ENCODE results near the gene PAPLN.

Gene PAPLN

GRCh38 chr14:73241481-73242165 lies 4.3 kb downstream of the PAPLN start:
- DNase-seq (ENCODE audit: extremely low read depth, low read depth), result no peak
- TF ChIP-seq, protein P1, sequence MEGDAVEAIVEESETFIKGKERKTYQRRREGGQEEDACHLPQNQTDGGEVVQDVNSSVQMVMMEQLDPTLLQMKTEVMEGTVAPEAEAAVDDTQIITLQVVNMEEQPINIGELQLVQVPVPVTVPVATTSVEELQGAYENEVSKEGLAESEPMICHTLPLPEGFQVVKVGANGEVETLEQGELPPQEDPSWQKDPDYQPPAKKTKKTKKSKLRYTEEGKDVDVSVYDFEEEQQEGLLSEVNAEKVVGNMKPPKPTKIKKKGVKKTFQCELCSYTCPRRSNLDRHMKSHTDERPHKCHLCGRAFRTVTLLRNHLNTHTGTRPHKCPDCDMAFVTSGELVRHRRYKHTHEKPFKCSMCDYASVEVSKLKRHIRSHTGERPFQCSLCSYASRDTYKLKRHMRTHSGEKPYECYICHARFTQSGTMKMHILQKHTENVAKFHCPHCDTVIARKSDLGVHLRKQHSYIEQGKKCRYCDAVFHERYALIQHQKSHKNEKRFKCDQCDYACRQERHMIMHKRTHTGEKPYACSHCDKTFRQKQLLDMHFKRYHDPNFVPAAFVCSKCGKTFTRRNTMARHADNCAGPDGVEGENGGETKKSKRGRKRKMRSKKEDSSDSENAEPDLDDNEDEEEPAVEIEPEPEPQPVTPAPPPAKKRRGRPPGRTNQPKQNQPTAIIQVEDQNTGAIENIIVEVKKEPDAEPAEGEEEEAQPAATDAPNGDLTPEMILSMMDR (IDR thresholded peaks at IDR 0.05; ENCODE audit: low read depth, low read length), result no peak

DNA sequence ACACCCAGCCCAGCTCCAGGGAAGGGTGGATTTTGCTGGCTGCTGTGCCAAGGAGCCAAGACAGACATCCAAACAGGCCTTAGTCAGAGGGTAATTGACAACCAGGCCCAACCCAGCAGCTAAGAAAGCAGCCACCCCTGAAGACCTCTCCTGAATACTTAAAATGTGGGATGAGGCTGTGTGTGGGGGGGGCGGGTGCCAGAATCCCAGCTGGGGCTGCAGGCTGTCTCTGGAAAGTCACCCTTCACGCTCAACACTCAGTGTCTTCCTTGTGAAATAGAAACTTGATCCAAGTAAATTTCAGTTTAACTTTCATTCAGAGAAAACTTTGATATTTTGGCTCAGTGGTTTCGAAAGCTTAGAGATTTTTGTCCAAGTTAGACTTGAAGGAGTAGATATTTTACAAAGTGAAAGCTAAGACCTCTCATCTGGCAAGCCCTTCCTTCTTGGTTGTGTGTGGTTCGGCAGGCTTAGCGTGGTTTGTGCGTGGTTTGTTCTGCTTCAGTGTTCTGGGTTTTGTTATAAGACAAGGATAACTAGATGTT lies 5.1 kb downstream of the PAPLN start:
- TF ChIP-seq, protein P1 (IDR thresholded peaks at IDR 0.05; ENCODE audit: low read depth, low read length), result no peak
- no peak for DNase-seq (ENCODE audit: extremely low read depth, low read depth)

- no peak for DNase-seq (ENCODE audit: extremely low read depth, low read depth)
- TF ChIP-seq, protein P1 (IDR thresholded peaks at IDR 0.05; ENCODE audit: low read depth, low read length), result no peak
Measured at GRCh38 chr14:73243341-73243740, 6.0 kb downstream of the PAPLN start.

- TF ChIP-seq, protein P1 (IDR thresholded peaks at IDR 0.05; ENCODE audit: low read depth, low read length), result no peak
- DNase-seq (ENCODE audit: extremely low read depth, low read depth), result no peak
Measured at GRCh38 chr14:73243748-73244147, 6.4 kb downstream of the PAPLN start.

DNA sequence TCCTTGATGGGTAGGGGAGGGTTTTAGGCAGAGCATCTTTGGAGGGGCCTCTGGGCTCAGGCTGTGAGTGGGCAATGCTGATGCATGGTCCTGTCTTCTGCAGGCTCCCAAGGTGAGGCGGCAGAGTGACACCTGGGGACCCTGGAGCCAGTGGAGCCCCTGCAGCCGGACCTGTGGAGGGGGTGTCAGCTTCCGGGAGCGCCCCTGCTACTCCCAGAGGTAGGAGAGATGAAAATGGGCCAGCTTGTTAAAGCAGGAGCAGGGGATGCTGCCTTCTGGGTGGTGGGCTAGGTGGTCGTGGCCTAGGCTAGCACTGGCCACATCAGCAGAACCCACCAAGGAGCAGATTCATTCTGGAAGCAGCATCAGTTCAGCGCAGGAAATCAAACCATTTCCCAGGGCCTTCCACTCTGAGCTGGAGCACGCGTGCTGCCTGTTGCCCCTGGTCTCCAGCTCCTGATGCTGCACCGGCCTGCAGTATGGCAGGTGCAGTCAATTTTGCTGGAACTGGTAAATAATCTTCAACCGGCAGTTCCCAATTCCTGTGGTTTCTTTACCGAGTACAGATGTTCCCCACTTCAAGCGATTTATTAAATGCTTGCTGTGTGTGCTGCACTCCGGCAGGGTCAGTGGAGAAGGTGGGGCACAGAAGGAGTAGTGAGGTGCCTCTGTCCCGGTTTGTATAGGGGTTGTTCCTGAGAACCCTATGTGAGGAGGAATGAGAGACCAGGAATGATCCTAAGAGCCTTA lies 7.4 kb downstream of the PAPLN start:
- no peak for DNase-seq (ENCODE audit: extremely low read depth, low read depth)
- TF ChIP-seq, protein P1 (IDR thresholded peaks at IDR 0.05; ENCODE audit: low read depth, low read length), result no peak

DNA sequence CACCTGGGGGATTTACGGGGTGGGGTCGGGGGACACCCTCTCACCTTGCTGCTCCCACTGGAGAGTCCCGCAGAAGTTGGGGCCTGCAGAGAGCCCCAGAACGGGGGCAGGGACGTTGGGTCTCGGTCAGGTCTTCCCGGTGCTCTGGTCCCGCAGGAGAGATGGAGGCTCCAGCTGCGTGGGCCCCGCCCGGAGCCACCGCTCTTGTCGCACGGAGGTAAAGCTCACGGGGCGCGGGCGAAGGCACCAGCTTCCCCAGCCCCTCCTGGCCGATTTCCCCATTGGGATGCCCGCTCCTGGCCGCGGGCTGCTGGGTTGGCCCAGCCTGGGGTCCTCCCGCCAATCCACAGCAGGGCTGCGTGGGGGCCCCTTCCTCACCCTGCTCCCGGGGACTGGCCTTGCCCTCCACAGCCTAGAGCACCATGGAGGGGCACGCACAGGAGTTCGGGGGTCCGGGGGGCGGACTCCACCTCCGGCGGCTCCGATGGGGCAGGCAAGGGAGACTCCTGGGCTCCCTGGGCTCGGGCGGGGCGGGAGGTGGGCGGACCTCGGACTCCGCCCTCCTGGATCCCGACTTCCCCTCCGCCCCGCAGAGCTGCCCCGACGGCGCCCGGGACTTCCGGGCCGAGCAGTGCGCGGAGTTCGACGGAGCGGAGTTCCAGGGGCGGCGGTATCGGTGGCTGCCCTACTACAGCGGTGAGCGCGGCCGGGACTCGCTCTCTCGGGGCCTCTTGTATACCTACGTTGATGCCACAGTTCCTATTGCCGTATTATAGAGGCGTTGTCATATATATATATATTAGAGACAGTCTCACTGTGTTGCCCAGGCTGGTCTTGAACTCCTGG lies 8.4 kb downstream of the PAPLN start:
- no peak for DNase-seq (ENCODE audit: extremely low read depth, low read depth)
- TF ChIP-seq, protein P1 (IDR thresholded peaks at IDR 0.05; ENCODE audit: low read depth, low read length), result no peak
